Smooth muscle cell (in vitro differentiated cells): Measurements from ENCODE around the gene HEATR5A. TPM values are rescaled to one million over a fixed set of nuclear protein-coding genes. Genes with fewer than 3 reads are reported as not detected.
"Not testable (repeated sequence)": the region's sequence is repeated elsewhere in the genome, so short reads cannot be mapped to it uniquely, and the experiment has no call there.

Experiments used
- DNase-seq: peaks from one replicate; lab custom pipeline; 2025; ENCODE audit not compliant: unreplicated experiment; lab: John Stamatoyannopoulos, UW
- H2AFZ ChIP-seq: fragments of 200-600 bp; sonication (generic); 2 replicates; pipeline ENCODE4 v1.6.0; 2016; ENCODE audit warnings: antibody characterized with exemption, low read depth, mild to moderate bottlenecking
- H3F3A ChIP-seq: fragments of 200-600 bp; sonication (generic); 2 replicates; pipeline ENCODE4 v1.6.0; 2017; ENCODE audit warnings: antibody characterized with exemption, low read depth
- H3K27ac ChIP-seq: fragments of 200-600 bp; sonication (generic); 2 replicates; pipeline ENCODE4 v1.5.1; 2016; ENCODE audit warnings: low read depth, mild to moderate bottlenecking
- H3K27me3 ChIP-seq: fragments of 200-600 bp; sonication (generic); 2 replicates; pipeline ENCODE4 v1.6.1; 2016; ENCODE audit warnings: low read depth, mild to moderate bottlenecking
- H3K36me3 ChIP-seq: fragments of 200-600 bp; sonication (generic); 2 replicates; pipeline ENCODE4 v1.5.1; 2016; ENCODE audit warnings: low read depth
- H3K4me1 ChIP-seq: fragments of 200-600 bp; sonication (generic); 2 replicates; pipeline ENCODE4 v1.5.1; 2016; ENCODE audit warnings: low read depth
- H3K4me2 ChIP-seq: fragments of 200-600 bp; sonication (generic); 2 replicates; pipeline ENCODE4 v1.6.0; 2016; ENCODE audit warnings: mild to moderate bottlenecking
- H3K4me3 ChIP-seq: fragments of 200-600 bp; sonication (generic); 2 replicates; pipeline ENCODE4 v1.5.1; 2016; ENCODE audit warnings: mild to moderate bottlenecking
- H3K79me2 ChIP-seq: fragments of 200-600 bp; sonication (generic); 2 replicates; pipeline ENCODE4 v1.6.0; 2016; ENCODE audit warnings: low read depth, mild to moderate bottlenecking
- H3K9ac ChIP-seq: fragments of 200-600 bp; sonication (generic); 2 replicates; pipeline ENCODE4 v1.6.0; 2016; ENCODE audit warnings: low read depth
- H3K9me3 ChIP-seq: fragments of 200-600 bp; sonication (generic); replicated peaks from 2 replicates; pipeline ENCODE4 v1.5.1; 2016; ENCODE audit warnings: low read depth
- H4K20me1 ChIP-seq: fragments of 200-600 bp; sonication (generic); 2 replicates; pipeline ENCODE4 v1.6.0; 2016; ENCODE audit warnings: low read depth
- CTCF ChIP-seq: fragments of 200-600 bp; sonication (generic); IDR thresholded peaks from 2 replicates; pipeline ENCODE4 v1.5.1; 2017; ENCODE audit warnings: borderline replicate concordance, mild to moderate bottlenecking, antibody characterized with exemption; ENCODE audit not compliant: insufficient read depth, poor library complexity, severe bottlenecking
- WGBS: methylation state at CpG from one replicate; pipeline ENCODE4 v1.1.7; 2016; ENCODE audit warnings: low lambda C conversion rate; 5-methylcytosine and 5-hydroxymethylcytosine counted together
- polyA plus RNA-seq: library from polyadenylated mRNA; unstranded; fragments of >200 nt; fragmentation: Nextera tagmentation; extraction: Ambion mirVana; gene quantifications from 2 replicates; pipeline ENCODE4 v1.2.1, GENCODE V29; 2016
- small RNA-seq: library from RNA; depleted of rRNA; stranded (forward); fragments of <200 nt; gene quantifications from one replicate; pipeline ENCODE3, GENCODE V24; 2014
- total RNA-seq: library from RNA; depleted of rRNA; stranded (reverse); fragments of >200 nt; gene quantifications from 2 replicates; pipeline ENCODE4 v1.2.3, GENCODE V29; 2014

The HEATR5A gene
- total and polyA plus RNA-seq, 2 experiments from 2014 or later, result 28.5 to 49.8 TPM

- Histone ChIP-seq H4K20me1 (no peaks in the 10 kb centered on the region), H3K4me3 (no peak overlapping the region), H3K9me3 (no peaks in the 10 kb centered on the region), H3K4me1 (no peaks in the 10 kb centered on the region), H3K36me3 (no peaks in the 10 kb centered on the region), H3K27ac (no peak overlapping the region), H3K27me3 (no peaks in the 10 kb centered on the region), H3F3A (no peaks in the 10 kb centered on the region), H3K9ac (no peak overlapping the region), H3K79me2 (no peaks in the 10 kb centered on the region), H2AFZ (no peak overlapping the region), H3K4me2 (no peak overlapping the region)
- 83% methylated on average over 9 of the region's 10 CpGs for WGBS
- DNase-seq, result no peak
- no peak for TF ChIP-seq CTCF
These were observed 169.1 kb downstream of the HEATR5A start for GRCh38 chr14:31251028-31251958.

GRCh38 chr14:31244626-31245025 lies 175.7 kb downstream of the HEATR5A start:
- Histone ChIP-seq H2AFZ (no peak overlapping the region), H3K9ac (peak overlapping the region; percentile 66), H3K27ac (peak overlapping the region; percentile 80), H4K20me1 (no peaks in the 10 kb centered on the region), H3K36me3 (no peaks in the 10 kb centered on the region), H3K4me1 (no peaks in the 10 kb centered on the region), H3K9me3 (no peaks in the 10 kb centered on the region), H3K4me2 (no peak overlapping the region), H3K79me2 (no peaks in the 10 kb centered on the region), H3K27me3 (no peaks in the 10 kb centered on the region), H3F3A (no peaks in the 10 kb centered on the region), H3K4me3 (no peak overlapping the region)
- 69% methylated on average over 3 of the region's 3 CpGs for WGBS
- no peak for TF ChIP-seq CTCF
- DNase-seq, result no peak

- no peak overlapping the region for H3K9ac ChIP-seq
- no peak overlapping the region for H3K4me2 ChIP-seq
- H3K4me3 ChIP-seq, result no peak overlapping the region
- TF ChIP-seq CTCF, result no peak
- peak overlapping the region; percentile 80 for H3K27ac ChIP-seq
- no peaks in the 10 kb centered on the region for H3K9me3 ChIP-seq
- no peaks in the 10 kb centered on the region for H3K4me1 ChIP-seq
- no peaks in the 10 kb centered on the region for H4K20me1 ChIP-seq
- no peak overlapping the region for H2AFZ ChIP-seq
- no peaks in the 10 kb centered on the region for H3F3A ChIP-seq
- no peaks in the 10 kb centered on the region for H3K36me3 ChIP-seq
- H3K79me2 ChIP-seq, result no peaks in the 10 kb centered on the region
- no peak for DNase-seq
- H3K27me3 ChIP-seq, result no peaks in the 10 kb centered on the region
- 67% methylated on average over 8 of the region's 8 CpGs for WGBS
These were observed 176.5 kb downstream of the HEATR5A start for GRCh38 chr14:31243860-31244259.

GRCh38 chr14:31242161-31242940 lies 178.0 kb downstream of the HEATR5A start:
- H3K9ac ChIP-seq, H4K20me1 ChIP-seq, H3K4me1 ChIP-seq, H3K79me2 ChIP-seq, H2AFZ ChIP-seq, H3K27ac ChIP-seq, H3F3A ChIP-seq, H3K36me3 ChIP-seq, DNase-seq, H3K27me3 ChIP-seq, H3K9me3 ChIP-seq, H3K4me2 ChIP-seq, H3K4me3 ChIP-seq: not testable (repeated sequence)
- 86% methylated on average over 10 of the region's 10 CpGs for WGBS

Small RNA genes within 50 kb of the gene (small RNA-seq; reads per million reads assigned to genes)
- gene RF00019, result not detected

Other genes starting within 250 kb of the HEATR5A start
- gene HECTD1, start 212.8 kb downstream of the HEATR5A start, total RNA-seq, result 116 and 145 TPM in 2 replicates
- 39.3 and 47.6 TPM in 2 replicates for gene HECTD1, start 212.8 kb downstream of the HEATR5A start, polyA plus RNA-seq
- 30.0 and 30.4 TPM in 2 replicates for gene DTD2, start 37.0 kb upstream of the HEATR5A start, total RNA-seq
- gene DTD2, start 37.0 kb upstream of the HEATR5A start, polyA plus RNA-seq, result 8.1 and 8.6 TPM in 2 replicates
- not detected in 2 replicates for gene GPR33, start 67.5 kb upstream of the HEATR5A start, total RNA-seq
- not detected in 2 replicates for gene GPR33, start 67.5 kb upstream of the HEATR5A start, polyA plus RNA-seq
- gene NUBPL, start 140.9 kb upstream of the HEATR5A start, total RNA-seq, result 9.1 and 11.5 TPM in 2 replicates
- 11.7 and 15.1 TPM in 2 replicates for gene NUBPL, start 140.9 kb upstream of the HEATR5A start, polyA plus RNA-seq